IPS-20b (cell line): ENCODE measurements around the gene HSBP1.
A peak's percentile ranks its signal among the peaks of the same experiment; 100 is the strongest.

Source experiments
- H3K27ac ChIP-seq: one replicate; pipeline ENCODE4 v1.5.1; 2013; ENCODE audit warnings: low read length
- H3K27me3 ChIP-seq: 2 replicates; pipeline ENCODE4 v1.6.1; 2013; ENCODE audit warnings: mild to moderate bottlenecking, low read length, inconsistent platforms; ENCODE audit not compliant: insufficient read depth
- H3K36me3 ChIP-seq: 2 replicates; pipeline ENCODE4 v1.6.1; 2013; ENCODE audit warnings: low read depth, mild to moderate bottlenecking, inconsistent platforms, low read length, moderate library complexity; ENCODE audit not compliant: insufficient read depth
- H3K4me1 ChIP-seq: 2 replicates; pipeline ENCODE4 v1.6.1; 2013; ENCODE audit warnings: mild to moderate bottlenecking, control low read depth, inconsistent platforms, low read length, moderate library complexity; ENCODE audit not compliant: insufficient read depth
- H3K4me3 ChIP-seq: 2 replicates; pipeline ENCODE4 v1.5.1; 2013; ENCODE audit warnings: mild to moderate bottlenecking, low read length, inconsistent platforms
- H3K9ac ChIP-seq: 2 replicates; pipeline ENCODE4 v1.6.1; 2013; ENCODE audit warnings: low read depth, mild to moderate bottlenecking, inconsistent platforms, low read length, moderate library complexity
- H3K9me3 ChIP-seq: 2 replicates; pipeline ENCODE4 v1.6.1; 2013; ENCODE audit warnings: mild to moderate bottlenecking, low read depth, low read length, inconsistent platforms; ENCODE audit not compliant: insufficient read depth

HSBP1 gene

GRCh38 chr16:83842291-83842690 is 34.5 kb downstream of the HSBP1 start:
- Histone ChIP-seq H3K36me3 (no peaks in the 10 kb centered on the region), H3K4me1 (peaks cover 35% of the 10 kb centered on the region), H3K9ac (peak overlapping the region; percentile 55; the same call in 1 of the 2 replicates), H3K27ac (peak overlapping the region; percentile 28), H3K4me3 (no peak overlapping the region), H3K27me3 (no peaks in the 10 kb centered on the region), H3K9me3 (no peaks in the 10 kb centered on the region)

DNA sequence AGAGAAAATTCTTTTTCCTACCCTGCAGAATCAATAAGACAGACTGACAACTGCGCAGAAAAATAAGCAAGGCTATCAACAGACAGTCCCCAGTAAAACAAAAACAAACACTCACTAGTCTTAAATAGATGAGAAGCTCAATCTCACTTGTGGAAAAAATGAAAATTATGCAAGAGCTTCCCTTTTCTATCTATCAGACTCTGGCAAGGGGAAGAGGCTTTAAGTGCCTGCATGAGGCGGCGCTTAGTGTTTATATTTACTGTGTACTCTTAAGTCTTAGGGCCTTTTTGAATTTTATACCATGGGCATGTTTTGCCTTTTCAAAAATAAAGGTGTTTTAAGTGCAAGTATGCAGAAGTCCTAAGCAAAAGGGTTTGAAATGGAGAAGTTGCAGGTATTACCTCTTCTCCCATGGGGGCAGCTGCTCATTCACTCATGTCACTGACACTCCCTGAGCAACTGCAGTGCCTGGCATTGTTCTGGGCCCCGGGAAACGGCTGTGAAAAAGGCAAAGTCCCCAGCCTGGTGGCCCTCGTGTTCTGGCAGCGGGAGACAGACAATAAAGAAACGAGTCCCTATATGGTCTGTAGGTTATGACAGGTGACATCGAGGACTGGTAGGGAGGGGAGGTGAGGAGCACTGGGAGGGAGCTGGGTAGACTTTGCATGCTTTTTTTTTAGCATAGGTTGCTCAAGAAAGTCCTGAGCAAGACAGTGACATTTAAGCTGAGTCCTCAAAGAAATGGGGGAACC is 35.2 kb downstream of the HSBP1 start:
- no peaks in the 10 kb centered on the region for H3K9me3 ChIP-seq
- no peak overlapping the region for H3K4me3 ChIP-seq
- H3K27me3 ChIP-seq, result no peaks in the 10 kb centered on the region
- peak overlapping the region; percentile 55; the same call in 1 of the 2 replicates for H3K9ac ChIP-seq
- H3K4me1 ChIP-seq, result peaks cover 41% of the 10 kb centered on the region
- peak overlapping the region; percentile 28 for H3K27ac ChIP-seq
- H3K36me3 ChIP-seq, result no peaks in the 10 kb centered on the region

DNA sequence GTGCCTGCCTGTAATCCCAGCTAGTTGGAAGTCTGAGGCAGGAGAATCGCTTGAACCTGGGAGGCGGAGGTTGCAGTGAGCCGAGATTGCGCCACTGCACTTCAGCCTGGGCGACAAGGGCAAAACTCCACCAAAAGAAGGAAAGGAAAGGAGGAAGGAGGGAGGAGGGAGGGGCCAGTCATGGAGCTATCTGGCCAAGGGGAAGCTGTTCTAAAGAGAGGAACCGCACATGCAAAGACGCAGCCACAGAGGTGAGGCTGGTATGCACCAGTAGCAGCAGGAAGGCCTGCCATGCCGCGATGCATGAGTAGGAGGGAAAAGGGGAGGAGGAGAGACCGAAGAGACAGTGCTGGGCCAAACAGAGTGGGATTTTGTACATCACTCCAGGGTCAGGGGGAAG is 35.9 kb downstream of the HSBP1 start:
- Histone ChIP-seq H3K4me1 (peaks cover 46% of the 10 kb centered on the region), H3K36me3 (no peaks in the 10 kb centered on the region), H3K9ac (peak overlapping the region; percentile 30; the same call in 1 of the 2 replicates), H3K4me3 (no peak overlapping the region), H3K27ac (peak overlapping the region; percentile 61), H3K9me3 (no peaks in the 10 kb centered on the region), H3K27me3 (no peaks in the 10 kb centered on the region)

- Histone ChIP-seq H3K27me3 (no peaks in the 10 kb centered on the region), H3K9ac (no peak overlapping the region), H3K36me3 (no peaks in the 10 kb centered on the region), H3K4me1 (peaks cover 42% of the 10 kb centered on the region), H3K27ac (no peak overlapping the region), H3K9me3 (no peaks in the 10 kb centered on the region), H3K4me3 (no peak overlapping the region)
Measured at GRCh38 chr16:83845263-83845662, 37.5 kb downstream of the HSBP1 start.

DNA sequence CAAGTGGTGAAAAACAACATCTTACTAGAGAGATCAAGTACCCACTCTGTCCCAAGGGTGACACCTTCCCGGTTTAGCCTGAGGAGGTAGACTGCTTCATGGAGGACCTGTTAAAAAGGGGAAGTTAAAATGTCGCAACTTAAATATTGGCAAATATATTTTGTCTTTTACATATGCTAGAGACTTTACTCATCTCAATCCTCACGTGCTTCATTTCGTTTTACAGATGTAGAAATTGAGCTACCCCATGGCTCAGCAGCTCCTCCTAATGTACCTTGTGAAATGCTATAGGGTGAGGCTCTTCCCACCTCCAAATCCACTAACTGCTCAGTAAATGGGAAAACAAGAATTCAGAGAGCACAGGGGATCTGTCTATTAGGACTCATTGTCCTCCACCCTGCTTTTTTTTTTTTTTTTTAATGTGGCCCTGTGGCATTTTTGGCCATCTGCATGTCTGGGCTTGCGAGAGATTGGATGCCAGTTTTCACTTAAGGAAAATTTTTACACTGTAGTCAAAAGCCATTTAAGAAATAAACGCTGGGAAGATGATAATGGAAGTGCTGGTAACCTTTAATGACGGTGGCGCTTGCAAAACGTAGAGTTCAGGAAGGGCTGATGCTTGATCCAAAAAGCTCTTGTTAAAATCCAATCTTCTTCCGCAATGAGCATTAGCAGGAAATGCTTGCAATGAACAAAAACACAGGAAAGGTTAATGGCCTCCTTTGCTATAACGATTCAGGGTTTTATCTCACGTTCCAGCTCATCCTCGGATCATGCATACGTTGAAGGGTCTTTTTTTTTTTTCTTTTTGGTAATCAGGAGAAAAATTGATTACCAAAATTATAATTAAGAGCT is 39.8 kb downstream of the HSBP1 start:
- Histone ChIP-seq H3K9ac (no peak overlapping the region), H3K9me3 (no peaks in the 10 kb centered on the region), H3K27ac (no peak overlapping the region), H3K27me3 (no peaks in the 10 kb centered on the region), H3K4me3 (no peak overlapping the region), H3K36me3 (no peaks in the 10 kb centered on the region), H3K4me1 (peaks cover 31% of the 10 kb centered on the region)

DNA sequence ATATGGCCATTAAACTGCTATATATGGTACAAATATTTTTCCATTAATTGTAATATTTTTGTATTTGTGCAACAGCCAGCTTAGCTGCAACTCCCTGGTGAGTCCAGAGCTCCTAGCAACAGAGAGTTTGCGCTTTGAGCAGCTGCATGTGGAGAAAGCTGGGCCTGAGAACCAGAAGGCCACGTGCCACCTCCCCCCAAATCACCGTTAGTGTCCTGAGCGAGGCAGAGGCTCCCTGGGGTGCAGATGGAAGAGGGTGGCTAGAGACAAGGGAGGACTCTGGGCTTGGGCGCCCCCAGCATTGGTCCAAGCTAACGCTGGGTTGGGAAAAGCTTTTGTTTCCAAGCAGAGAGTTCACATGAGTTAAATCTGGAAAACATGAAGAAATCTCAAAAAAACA is 41.6 kb downstream of the HSBP1 start:
- Histone ChIP-seq H3K9ac (no peak overlapping the region), H3K27me3 (no peaks in the 10 kb centered on the region), H3K9me3 (no peaks in the 10 kb centered on the region), H3K36me3 (no peaks in the 10 kb centered on the region), H3K27ac (no peak overlapping the region), H3K4me3 (no peak overlapping the region), H3K4me1 (peaks cover 19% of the 10 kb centered on the region; the same call in 1 of the 2 replicates)

DNA sequence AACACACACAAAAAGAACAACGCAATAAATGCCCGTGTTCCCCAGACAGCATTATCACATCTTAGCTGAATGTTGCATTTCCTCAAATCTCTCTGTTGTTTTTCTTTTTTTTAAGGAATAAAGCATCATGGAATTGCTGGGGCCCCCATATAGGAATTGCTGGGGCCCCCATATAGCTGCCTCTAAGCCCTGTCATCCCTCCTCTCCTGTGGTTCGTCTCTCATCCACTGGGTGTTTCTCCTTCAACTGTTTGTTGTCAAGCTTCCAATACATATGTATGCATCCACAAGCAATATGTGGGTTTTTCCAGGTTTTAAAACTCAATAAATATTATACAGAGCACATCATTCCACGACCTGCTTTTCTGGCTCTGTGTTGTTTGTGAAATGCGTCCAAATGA is 43.2 kb downstream of the HSBP1 start:
- Histone ChIP-seq H3K9me3 (no peaks in the 10 kb centered on the region), H3K9ac (no peak overlapping the region), H3K36me3 (no peaks in the 10 kb centered on the region), H3K4me1 (peaks cover 19% of the 10 kb centered on the region; the same call in 1 of the 2 replicates), H3K4me3 (no peak overlapping the region), H3K27me3 (no peaks in the 10 kb centered on the region), H3K27ac (no peak overlapping the region)

DNA sequence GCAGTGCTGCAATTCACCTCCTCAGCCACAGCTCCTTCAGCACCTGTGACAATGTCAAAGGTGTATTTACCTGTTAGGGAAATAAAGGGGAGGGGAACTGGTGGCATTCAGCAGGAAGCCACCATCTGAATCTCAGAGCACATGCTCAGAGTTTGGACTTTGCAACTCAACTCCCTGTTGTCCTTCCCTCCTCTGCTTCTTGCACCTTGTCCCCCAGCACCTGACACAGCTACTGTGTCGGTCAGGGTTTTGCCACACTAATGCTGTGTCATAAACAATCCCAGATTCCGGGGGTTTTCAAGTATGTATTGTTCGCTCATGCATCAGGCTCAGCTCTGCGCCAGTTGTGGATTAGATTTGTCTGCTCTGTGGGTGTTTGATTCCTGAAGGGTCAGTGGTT is 43.7 kb downstream of the HSBP1 start:
- H3K9me3 ChIP-seq, result no peaks in the 10 kb centered on the region
- H3K36me3 ChIP-seq, result no peaks in the 10 kb centered on the region
- H3K27ac ChIP-seq, result no peak overlapping the region
- H3K4me1 ChIP-seq, result peaks cover 19% of the 10 kb centered on the region; the same call in 1 of the 2 replicates
- H3K27me3 ChIP-seq, result no peaks in the 10 kb centered on the region
- H3K9ac ChIP-seq, result no peak overlapping the region
- H3K4me3 ChIP-seq, result no peak overlapping the region

GRCh38 chr16:83852774-83853173 is 45.0 kb downstream of the HSBP1 start:
- H3K27me3 ChIP-seq, result no peaks in the 10 kb centered on the region
- peaks cover 15% of the 10 kb centered on the region; the same call in 1 of the 2 replicates for H3K4me1 ChIP-seq

DNA sequence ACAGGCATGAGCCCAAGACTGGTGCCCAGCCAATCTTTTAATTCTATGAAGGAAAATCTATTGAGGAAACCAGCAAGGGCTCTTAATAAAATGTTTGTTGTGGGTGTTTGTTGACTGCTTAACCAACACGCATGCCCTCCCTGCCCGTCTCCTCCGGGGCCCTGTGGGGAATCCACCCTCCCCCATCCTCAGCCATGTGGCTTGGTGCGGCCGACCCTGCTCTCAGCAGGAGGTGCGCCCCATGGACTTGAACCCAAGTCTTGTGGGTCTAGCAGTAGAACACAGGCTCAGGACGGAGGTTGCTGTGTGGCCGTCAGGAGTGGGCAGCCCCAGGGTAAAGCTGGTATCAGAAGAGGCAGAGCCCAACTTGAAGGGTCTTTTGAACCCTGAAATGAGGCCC is 46.1 kb downstream of the HSBP1 start:
- H3K9me3 ChIP-seq, result no peaks in the 10 kb centered on the region
- H3K27ac ChIP-seq, result no peak overlapping the region
- no peak overlapping the region for H3K9ac ChIP-seq
- no peak overlapping the region for H3K4me3 ChIP-seq
- no peaks in the 10 kb centered on the region for H3K27me3 ChIP-seq
- no peaks in the 10 kb centered on the region for H3K36me3 ChIP-seq
- H3K4me1 ChIP-seq, result peaks cover 8% of the 10 kb centered on the region; the same call in 1 of the 2 replicates

More at GRCh38 chr16:83852774-83853173, 45.0 kb downstream of the HSBP1 start:
- Histone ChIP-seq H3K9ac (no peak overlapping the region), H3K4me3 (no peak overlapping the region), H3K27ac (no peak overlapping the region), H3K9me3 (no peaks in the 10 kb centered on the region), H3K36me3 (no peaks in the 10 kb centered on the region)

- no peak overlapping the region for H3K9ac ChIP-seq
- no peaks in the 10 kb centered on the region for H3K27me3 ChIP-seq
- H3K4me3 ChIP-seq, result no peak overlapping the region
- H3K27ac ChIP-seq, result no peak overlapping the region
- H3K4me1 ChIP-seq, result peaks cover 5% of the 10 kb centered on the region; the same call in 1 of the 2 replicates
- no peaks in the 10 kb centered on the region for H3K36me3 ChIP-seq
- no peaks in the 10 kb centered on the region for H3K9me3 ChIP-seq
Measured at GRCh38 chr16:83854420-83854819, 46.6 kb downstream of the HSBP1 start.
